Astrocyte (in vitro differentiated cells and primary cell): ENCODE measurements around the gene BRD7.

Experiments used
- CTCF ChIP-seq: IDR thresholded peaks from 2 replicates; pipeline ENCODE4 v1.5.1; 2011; ENCODE audit warnings: low read depth, mild to moderate bottlenecking, inconsistent platforms, low read length, moderate library complexity; ENCODE audit not compliant: insufficient read depth
- EZH2 ChIP-seq: IDR thresholded peaks from 2 replicates; pipeline ENCODE4 v1.6.1; 2012; ENCODE audit warnings: mild to moderate bottlenecking, low read length, inconsistent platforms; ENCODE audit not compliant: insufficient read depth

DNA sequence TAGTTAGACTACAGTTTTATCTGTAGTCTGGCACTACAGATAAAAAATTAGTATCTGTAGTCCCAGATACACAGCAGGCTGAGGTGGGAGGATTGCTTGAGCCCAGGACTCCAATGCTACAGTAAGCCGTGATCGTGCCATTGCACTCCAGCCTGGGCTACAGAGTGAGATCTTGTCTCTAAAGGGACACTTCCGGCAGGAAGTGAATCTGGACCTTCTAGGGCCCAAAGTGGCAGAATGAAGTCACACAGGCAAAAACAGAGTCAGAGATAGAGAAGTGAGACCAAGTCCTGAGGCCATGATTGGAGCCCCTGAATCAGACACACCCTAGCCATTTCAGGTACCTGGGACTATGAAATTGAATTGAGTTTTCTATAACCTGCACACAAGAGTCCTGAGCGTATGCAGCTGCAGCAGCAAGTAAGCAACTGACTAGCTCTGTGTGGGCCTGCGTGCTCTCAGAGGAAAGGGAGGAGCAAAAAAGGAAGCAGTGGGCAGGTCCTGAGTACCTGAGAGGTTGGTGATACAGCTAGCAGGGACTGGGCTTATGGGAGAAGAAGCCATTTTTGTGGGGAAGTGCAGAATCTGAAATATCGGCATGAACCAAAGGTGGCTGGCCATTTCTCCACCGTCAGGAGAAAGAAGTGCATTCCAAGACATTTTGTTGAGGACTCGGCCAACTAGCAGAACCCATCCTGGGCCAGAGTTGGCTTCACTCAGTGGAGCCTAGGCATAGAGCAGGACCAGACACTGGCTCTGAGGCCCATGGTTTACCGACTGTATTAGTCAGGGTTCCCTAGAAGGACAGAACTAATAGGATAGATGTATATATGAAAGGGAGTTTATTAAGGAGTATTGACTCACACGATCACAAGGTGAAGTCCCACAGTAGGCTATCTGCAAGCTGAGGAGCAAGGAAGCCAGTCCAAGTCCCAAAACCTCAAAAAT, 27.2 kb upstream of the BRD7 start:
- TF ChIP-seq CTCF (no peak), EZH2 (no peak)
